Spinal cord (tissue), 10 donors: ENCODE results near the gene PDE4D. TPM values are rescaled to one million over a fixed set of nuclear protein-coding genes. Genes with fewer than 3 reads are reported as not detected.

Source experiments
- DNase-seq, 6 donors: peaks; one replicate each; pipeline versions ENCODE4 v3.0.0 to v3.0.0-alpha.2; 2013 to 2015; ENCODE audit warnings: low spot score in 6 of 6, low read depth in 4 of 6
- H3K27ac ChIP-seq: one replicate; pipeline ENCODE4 v1.5.1; 2013; ENCODE audit warnings: low read depth, low read length, control low read depth
- H3K27me3 ChIP-seq: one replicate; pipeline ENCODE4 v1.6.1; 2013; ENCODE audit warnings: low read length; ENCODE audit not compliant: control insufficient read depth, insufficient read depth
- H3K36me3 ChIP-seq: one replicate; pipeline ENCODE4 v1.6.1; 2013; ENCODE audit warnings: low read length; ENCODE audit not compliant: control insufficient read depth, insufficient read depth
- H3K4me1 ChIP-seq: one replicate; pipeline ENCODE4 v1.6.1; 2013; ENCODE audit warnings: low read length; ENCODE audit not compliant: control insufficient read depth, insufficient read depth
- H3K4me3 ChIP-seq: one replicate; pipeline ENCODE4 v1.5.1; 2013; ENCODE audit warnings: low read depth, low read length, control low read depth
- H3K9me3 ChIP-seq: one replicate; pipeline ENCODE4 v1.6.1; 2013; ENCODE audit warnings: low read length; ENCODE audit not compliant: control insufficient read depth, insufficient read depth
- WGBS: methylation state at CpG from one replicate; pipeline ENCODE4 v1.1.5; 2013; ENCODE audit warnings: missing lambda C conversion rate; ENCODE audit not compliant: insufficient coverage; 5-methylcytosine and 5-hydroxymethylcytosine counted together
- polyA plus RNA-seq, 2 donors: library from polyadenylated mRNA; unstranded; fragments of 120-200 nt; gene quantifications; one replicate each; pipeline ENCODE4 v1.2.1, GENCODE V29; 2013; ENCODE audit not compliant: insufficient read length in 2 of 2
- total RNA-seq, 2 donors: library from RNA; depleted of rRNA in 1 of 2; stranded (reverse); fragments of 120-200 nt in 1 of 2; fragments of >200 nt in 1 of 2; gene quantifications; one replicate each; pipeline versions ENCODE4 v1.2.3 to v1.2.4, GENCODE V29; 2013 to 2014
- donor health status: healthy.

Gene PDE4D
- total and polyA plus RNA-seq, 4 donors = 16.1 to 84.0 (median 37.0) TPM

GRCh38 chr5:59134471-59135163, 758.9 kb downstream of the PDE4D start:
- Histone ChIP-seq H3K27me3 (no peaks in the 10 kb centered on the region), H3K9me3 (no peaks in the 10 kb centered on the region), H3K36me3 (no peaks in the 10 kb centered on the region), H3K4me3 (no peak overlapping the region), H3K27ac (no peak overlapping the region), H3K4me1 (no peaks in the 10 kb centered on the region)
- WGBS = 100% methylated on average over 1 of the region's 5 CpGs
- no peak for DNase-seq

GRCh38 chr5:59133764-59134261, 759.7 kb downstream of the PDE4D start:
- Histone ChIP-seq H3K4me1 (no peaks in the 10 kb centered on the region), H3K27me3 (no peaks in the 10 kb centered on the region), H3K36me3 (no peaks in the 10 kb centered on the region), H3K4me3 (no peak overlapping the region), H3K27ac (no peak overlapping the region), H3K9me3 (no peaks in the 10 kb centered on the region)
- DNase-seq = no peak
- 50% methylated on average over 1 of the region's 2 CpGs for WGBS

- H3K4me3 ChIP-seq = no peak overlapping the region
- H3K4me1 ChIP-seq = peaks cover 8% of the 10 kb centered on the region
- DNase-seq = no peak
- no peaks in the 10 kb centered on the region for H3K9me3 ChIP-seq
- no peaks in the 10 kb centered on the region for H3K36me3 ChIP-seq
- WGBS = no CpG with 5 or more reads among the region's 5 CpGs
- no peak overlapping the region for H3K27ac ChIP-seq
- no peaks in the 10 kb centered on the region for H3K27me3 ChIP-seq
Observed at GRCh38 chr5:59132131-59132530, 761.4 kb downstream of the PDE4D start.

GRCh38 chr5:59130431-59130830, 763.1 kb downstream of the PDE4D start:
- 90% methylated on average over 2 of the region's 2 CpGs for WGBS
- no peaks in the 10 kb centered on the region for H3K27me3 ChIP-seq
- peaks cover 16% of the 10 kb centered on the region for H3K4me1 ChIP-seq
- no peak overlapping the region for H3K4me3 ChIP-seq
- H3K9me3 ChIP-seq = no peaks in the 10 kb centered on the region
- DNase-seq = no peak
- no peak overlapping the region for H3K27ac ChIP-seq
- H3K36me3 ChIP-seq = no peaks in the 10 kb centered on the region

- no peak for DNase-seq
- Histone ChIP-seq H3K4me3 (no peak overlapping the region), H3K4me1 (peaks cover 18% of the 10 kb centered on the region), H3K36me3 (no peaks in the 10 kb centered on the region), H3K27ac (peak overlapping the region; percentile 92), H3K9me3 (no peaks in the 10 kb centered on the region), H3K27me3 (no peaks in the 10 kb centered on the region)
- 100% methylated on average over 1 of the region's 1 CpG for WGBS
Observed at GRCh38 chr5:59128646-59129290, 764.8 kb downstream of the PDE4D start.

- Histone ChIP-seq H3K4me1 (peaks cover 18% of the 10 kb centered on the region), H3K4me3 (peak overlapping the region; percentile 38), H3K9me3 (no peaks in the 10 kb centered on the region), H3K36me3 (no peaks in the 10 kb centered on the region), H3K27me3 (no peaks in the 10 kb centered on the region), H3K27ac (peak overlapping the region; percentile 92)
- WGBS = no CpG with 5 or more reads among the region's 15 CpGs
- DNase-seq = peak in 4 of 6 donors; percentile 35 to 81 (median 63)
Observed at GRCh38 chr5:59126708-59127573, 766.6 kb downstream of the PDE4D start.

- peak overlapping the region; percentile 92 for H3K27ac ChIP-seq
- H3K4me3 ChIP-seq = no peak overlapping the region
- H3K4me1 ChIP-seq = peaks cover 18% of the 10 kb centered on the region
- H3K36me3 ChIP-seq = no peaks in the 10 kb centered on the region
- no peaks in the 10 kb centered on the region for H3K9me3 ChIP-seq
- no CpG with 5 or more reads among the region's 5 CpGs for WGBS
- H3K27me3 ChIP-seq = no peaks in the 10 kb centered on the region
- DNase-seq = no peak
Observed at GRCh38 chr5:59126016-59126707, 767.4 kb downstream of the PDE4D start.

- Histone ChIP-seq H3K4me3 (no peak overlapping the region), H3K9me3 (no peaks in the 10 kb centered on the region), H3K36me3 (no peaks in the 10 kb centered on the region), H3K27me3 (no peaks in the 10 kb centered on the region), H3K27ac (peak overlapping the region; percentile 92), H3K4me1 (peaks cover 18% of the 10 kb centered on the region)
- DNase-seq = peak in 2 of 6 donors; percentile 25 to 81
- 62% methylated on average over 6 of the region's 9 CpGs for WGBS
Observed at GRCh38 chr5:59125011-59125961, 768.2 kb downstream of the PDE4D start.
